Melanocyte of skin (primary cell): ENCODE measurements around the gene COL4A3. TPM values are rescaled to one million over a fixed set of nuclear protein-coding genes. Genes with fewer than 3 reads are reported as not detected.

Experiments used
- total RNA-seq, 2 donors: library from RNA; depleted of rRNA; stranded (reverse); fragments of >200 nt; gene quantifications; 2 replicates each; pipeline ENCODE4 v1.2.3, GENCODE V29; 2012

COL4A3 gene
- not detected for total RNA-seq

DNA sequence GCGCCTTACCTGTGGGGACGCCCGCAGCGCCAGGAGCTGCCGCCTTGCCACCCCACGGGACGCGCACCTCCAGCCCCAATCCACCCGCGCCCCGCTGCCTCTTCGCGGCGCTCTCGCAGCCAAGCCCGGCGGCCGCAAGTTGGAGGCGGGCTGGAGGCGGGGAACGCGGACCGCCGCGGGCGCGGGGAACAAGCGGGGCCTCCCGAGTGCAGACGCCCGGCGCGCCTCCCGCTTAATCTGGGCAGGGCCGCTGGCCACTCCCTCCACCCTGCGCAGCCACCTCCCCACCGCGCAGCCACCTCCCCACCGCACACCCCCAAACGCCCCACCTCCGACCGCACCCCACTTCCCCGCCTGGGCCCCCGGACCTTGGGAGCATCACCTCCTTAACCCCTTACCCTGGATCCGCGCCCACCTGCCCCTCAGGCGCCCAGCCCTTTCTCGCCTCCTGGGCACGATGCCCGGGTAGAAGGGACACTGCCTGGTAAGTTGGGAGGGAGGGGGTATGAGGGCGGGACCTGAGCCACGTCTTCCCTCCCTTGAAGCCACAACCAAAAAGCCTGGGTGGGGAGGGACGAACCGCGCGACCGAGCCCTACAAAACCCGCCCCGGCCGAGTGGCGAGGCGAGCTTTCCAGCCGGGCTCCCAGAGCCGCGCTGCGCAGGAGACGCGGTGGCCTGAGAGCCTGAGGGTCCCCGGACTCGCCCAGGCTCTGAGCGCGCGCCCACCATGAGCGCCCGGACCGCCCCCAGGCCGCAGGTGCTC, at the start of gene COL4A3, which contains the start of gene COL4A4:
Gene COL4A3, plus strand, starts transcription at position 627 of the 765 bp plus-strand sequence. Its CDS starts 103 bp downstream, at position 730.
Gene COL4A4, minus strand, starts transcription at position 208 of the 765 bp plus-strand sequence. CDS start 16,722 bp downstream, outside the sequence.

GRCh38 chr2:227324995-227325838, 160.8 kb downstream of the COL4A3 start, which contains the start of gene MFF:
Gene MFF, plus strand, starts transcription at chr2:227325251. Its CDS starts 5,415 bp downstream, at chr2:227330666.

Other genes with a start within 250 kb of the COL4A3 start
- not detected for gene COL4A4, start 419 bp upstream of the COL4A3 start, total RNA-seq
- gene MFF, start 160.6 kb downstream of the COL4A3 start, total RNA-seq, result 100 to 1,000 TPM in 1 of 2 donors, 10 to 100 TPM in 1; 97.6 to 102 TPM
- not detected for gene TM4SF20, start 214.7 kb downstream of the COL4A3 start, total RNA-seq
- not detected for gene SCYGR1, start 223.3 kb downstream of the COL4A3 start, total RNA-seq